ENCODE data around the gene LANCL1.

The LANCL1 gene

DNA sequence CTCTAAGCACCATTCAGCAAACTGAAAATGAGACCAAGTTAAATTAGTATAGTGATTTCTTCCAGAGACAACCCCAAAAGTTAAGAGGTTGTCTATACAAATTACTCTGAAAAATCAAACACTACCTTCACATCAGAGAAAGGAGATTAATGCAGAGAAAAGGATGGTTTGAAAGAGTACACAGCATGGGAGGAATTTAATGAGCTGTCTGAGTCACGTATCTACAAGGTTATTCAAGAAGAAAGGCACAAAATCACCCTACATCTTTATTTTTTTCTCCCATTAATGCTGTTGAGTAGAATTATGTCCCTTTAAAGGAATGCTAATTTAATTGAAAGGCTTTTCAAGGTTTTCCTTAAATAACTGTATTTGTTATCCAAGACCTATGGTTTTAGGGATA lies 41.1 kb downstream of the LANCL1 start:
- no peak for TF ChIP-seq EZH2 (IDR thresholded peaks at IDR 0.05; ENCODE audit: borderline replicate concordance, low read depth, low read length, severe bottlenecking)
- TF ChIP-seq, protein P1, sequence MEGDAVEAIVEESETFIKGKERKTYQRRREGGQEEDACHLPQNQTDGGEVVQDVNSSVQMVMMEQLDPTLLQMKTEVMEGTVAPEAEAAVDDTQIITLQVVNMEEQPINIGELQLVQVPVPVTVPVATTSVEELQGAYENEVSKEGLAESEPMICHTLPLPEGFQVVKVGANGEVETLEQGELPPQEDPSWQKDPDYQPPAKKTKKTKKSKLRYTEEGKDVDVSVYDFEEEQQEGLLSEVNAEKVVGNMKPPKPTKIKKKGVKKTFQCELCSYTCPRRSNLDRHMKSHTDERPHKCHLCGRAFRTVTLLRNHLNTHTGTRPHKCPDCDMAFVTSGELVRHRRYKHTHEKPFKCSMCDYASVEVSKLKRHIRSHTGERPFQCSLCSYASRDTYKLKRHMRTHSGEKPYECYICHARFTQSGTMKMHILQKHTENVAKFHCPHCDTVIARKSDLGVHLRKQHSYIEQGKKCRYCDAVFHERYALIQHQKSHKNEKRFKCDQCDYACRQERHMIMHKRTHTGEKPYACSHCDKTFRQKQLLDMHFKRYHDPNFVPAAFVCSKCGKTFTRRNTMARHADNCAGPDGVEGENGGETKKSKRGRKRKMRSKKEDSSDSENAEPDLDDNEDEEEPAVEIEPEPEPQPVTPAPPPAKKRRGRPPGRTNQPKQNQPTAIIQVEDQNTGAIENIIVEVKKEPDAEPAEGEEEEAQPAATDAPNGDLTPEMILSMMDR (IDR thresholded peaks at IDR 0.05; ENCODE audit: borderline replicate concordance, extremely low read depth, low read length, poor library complexity, severe bottlenecking) = no peak
- Histone ChIP-seq H2AFZ (ENCODE audit: low read depth, low read length) (no peak overlapping the region), H3K4me2 (ENCODE audit: insufficient read depth, low read length) (no peak overlapping the region), H3K9me3 (ENCODE audit: insufficient read depth, low read length, severe bottlenecking) (no peaks in the 10 kb centered on the region), H3K27me3 (ENCODE audit: insufficient read depth, low read length, poor library complexity) (no peaks in the 10 kb centered on the region), H3K27ac (ENCODE audit: low read length) (no peak overlapping the region), H3K79me2 (ENCODE audit: insufficient read depth, low read length) (no peaks in the 10 kb centered on the region), H4K20me1 (ENCODE audit: insufficient read depth, low read length) (no peaks in the 10 kb centered on the region), H3K4me3 (ENCODE audit: low read depth in 1 of 2, low read length in 2 of 2) (no peak overlapping the region), H3K9ac (ENCODE audit: low read depth, low read length) (no peak overlapping the region), H3K4me1 (ENCODE audit: insufficient read depth, low read length) (no peaks in the 10 kb centered on the region), H3K36me3 (ENCODE audit: insufficient read depth, low read length) (peaks cover 90% of the 10 kb centered on the region)
- ATAC-seq (ENCODE audit: insufficient read depth, low read depth) (no peak), DNase-seq (no peak)

DNA sequence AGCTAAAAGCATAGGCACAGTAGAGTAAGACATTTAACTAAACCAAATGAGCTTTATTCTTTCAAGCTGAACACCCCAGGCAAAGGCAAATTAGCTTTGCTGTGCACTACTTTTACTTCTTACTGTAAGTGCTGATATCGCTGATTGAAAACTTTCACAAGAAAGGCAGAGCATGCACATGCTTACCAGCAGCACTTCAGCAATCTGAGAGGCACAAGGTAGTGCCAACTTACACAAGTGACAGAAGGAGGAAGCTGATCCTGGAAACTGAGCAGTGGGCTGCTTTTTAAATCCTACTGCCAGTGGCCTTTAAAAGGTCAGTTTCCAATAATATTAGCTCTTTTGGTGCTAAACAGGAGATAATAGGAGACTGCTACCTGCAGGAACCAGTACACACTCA lies 43.9 kb downstream of the LANCL1 start:
- H2AFZ ChIP-seq (ENCODE audit: low read depth, low read length) = no peak overlapping the region
- no peak overlapping the region for H3K4me3 ChIP-seq (ENCODE audit: low read depth in 1 of 2, low read length in 2 of 2)
- H3K79me2 ChIP-seq (ENCODE audit: insufficient read depth, low read length) = no peaks in the 10 kb centered on the region
- H3K4me1 ChIP-seq (ENCODE audit: insufficient read depth, low read length) = no peaks in the 10 kb centered on the region
- TF ChIP-seq, protein P1 (IDR thresholded peaks at IDR 0.05; ENCODE audit: borderline replicate concordance, extremely low read depth, low read length, poor library complexity, severe bottlenecking) = no peak
- no peak for TF ChIP-seq EZH2 (IDR thresholded peaks at IDR 0.05; ENCODE audit: borderline replicate concordance, low read depth, low read length, severe bottlenecking)
- H3K27ac ChIP-seq (ENCODE audit: low read length) = no peak overlapping the region
- ATAC-seq (ENCODE audit: insufficient read depth, low read depth) (no peak), DNase-seq (no peak)
- peaks cover 86% of the 10 kb centered on the region for H3K36me3 ChIP-seq (ENCODE audit: insufficient read depth, low read length)
- no peaks in the 10 kb centered on the region for H4K20me1 ChIP-seq (ENCODE audit: insufficient read depth, low read length)
- H3K27me3 ChIP-seq (ENCODE audit: insufficient read depth, low read length, poor library complexity) = no peaks in the 10 kb centered on the region
- peaks cover 5% of the 10 kb centered on the region for H3K9me3 ChIP-seq (ENCODE audit: insufficient read depth, low read length, severe bottlenecking)
- no peak overlapping the region for H3K9ac ChIP-seq (ENCODE audit: low read depth, low read length)
- H3K4me2 ChIP-seq (ENCODE audit: insufficient read depth, low read length) = no peak overlapping the region

DNA sequence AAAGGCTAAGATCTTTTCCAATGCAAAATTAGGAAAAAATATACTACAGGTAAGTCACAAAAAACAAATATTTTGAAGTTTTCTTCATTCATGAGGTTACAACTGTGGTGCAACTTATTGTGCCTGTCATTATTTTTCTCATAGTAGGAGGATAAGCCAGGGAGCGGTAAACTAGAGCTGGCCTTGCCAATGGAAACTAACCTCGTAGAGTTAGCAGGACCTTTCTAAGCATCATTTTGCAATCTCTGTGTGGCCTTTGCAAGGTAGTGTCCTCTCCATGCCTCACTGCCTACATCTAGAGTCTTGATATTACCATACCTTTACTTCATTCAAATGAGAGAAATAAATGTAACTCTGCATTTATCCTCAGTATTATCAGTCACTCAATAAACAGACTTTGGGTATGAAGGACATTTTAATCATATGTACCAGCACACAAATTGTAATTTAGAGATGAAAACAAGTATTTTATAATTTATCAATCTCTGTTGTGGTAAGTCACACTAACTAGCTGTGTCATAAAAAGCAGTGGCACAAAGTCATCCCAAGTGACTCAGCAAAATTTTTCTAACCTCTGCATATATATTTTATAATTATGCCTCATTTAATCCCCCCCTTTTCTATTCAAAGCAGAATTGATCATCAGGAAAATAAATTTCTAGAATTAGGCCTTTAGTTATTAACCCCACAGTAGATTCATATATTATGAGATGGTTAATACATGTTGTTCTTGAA lies 47.0 kb downstream of the LANCL1 start:
- Histone ChIP-seq H3K79me2 (ENCODE audit: insufficient read depth, low read length) (no peaks in the 10 kb centered on the region), H3K4me2 (ENCODE audit: insufficient read depth, low read length) (no peak overlapping the region), H3K9ac (ENCODE audit: low read depth, low read length) (no peak overlapping the region), H3K27ac (ENCODE audit: low read length) (no peak overlapping the region), H4K20me1 (ENCODE audit: insufficient read depth, low read length) (no peaks in the 10 kb centered on the region), H3K9me3 (ENCODE audit: insufficient read depth, low read length, severe bottlenecking) (peaks cover 7% of the 10 kb centered on the region), H3K4me3 (ENCODE audit: low read depth in 1 of 2, low read length in 2 of 2) (no peak overlapping the region), H3K27me3 (ENCODE audit: insufficient read depth, low read length, poor library complexity) (no peaks in the 10 kb centered on the region), H3K4me1 (ENCODE audit: insufficient read depth, low read length) (no peaks in the 10 kb centered on the region), H2AFZ (ENCODE audit: low read depth, low read length) (no peak overlapping the region), H3K36me3 (ENCODE audit: insufficient read depth, low read length) (peaks cover 58% of the 10 kb centered on the region)
- TF ChIP-seq EZH2 (IDR thresholded peaks at IDR 0.05; ENCODE audit: borderline replicate concordance, low read depth, low read length, severe bottlenecking) = no peak
- TF ChIP-seq, protein P1 (IDR thresholded peaks at IDR 0.05; ENCODE audit: borderline replicate concordance, extremely low read depth, low read length, poor library complexity, severe bottlenecking) = no peak
- no peak for ATAC-seq (ENCODE audit: insufficient read depth, low read depth)
- no peak for DNase-seq
